Fibroblast of villous mesenchyme (primary cell): ENCODE results near the gene ASB16. TPM values are rescaled to one million over a fixed set of nuclear protein-coding genes. Genes with fewer than 3 reads are reported as not detected.
"Not testable (repeated sequence)": the region's sequence is repeated elsewhere in the genome, so short reads cannot be mapped to it uniquely, and the experiment has no call there.

ENCODE experiments used
- DNase-seq: peaks from one replicate; pipeline ENCODE4 v3.0.0-alpha.2; 2010; ENCODE audit warnings: low read depth
- H3K4me3 ChIP-seq: 2 replicates; pipeline ENCODE4 v1.5.1; 2011; ENCODE audit warnings: low read depth, mild to moderate bottlenecking, low read length
- CTCF ChIP-seq: IDR thresholded peaks from 2 replicates; pipeline ENCODE4 v1.5.1; 2012; ENCODE audit warnings: low read depth, mild to moderate bottlenecking, low read length; ENCODE audit not compliant: insufficient read depth
- total RNA-seq: library from RNA; depleted of rRNA; stranded (reverse); fragments of >200 nt; gene quantifications from 2 replicates; pipeline ENCODE4 v1.2.3, GENCODE V29; 2012

The ASB16 gene
- total RNA-seq, 1 donor = not detected

GRCh38 chr17:44124118-44124438 is 46.4 kb upstream of the ASB16 start:
- H3K4me3 ChIP-seq = peak overlapping the region; percentile 74
- no peak for TF ChIP-seq CTCF
- no peak for DNase-seq

- no peak for DNase-seq
- no peak for TF ChIP-seq CTCF
- H3K4me3 ChIP-seq = no peak overlapping the region
Observed at GRCh38 chr17:44128383-44128782, 42.1 kb upstream of the ASB16 start.

GRCh38 chr17:44130693-44131349 is 39.7 kb upstream of the ASB16 start:
- peak; percentile 39 for DNase-seq
- no peak for TF ChIP-seq CTCF
- H3K4me3 ChIP-seq = no peak overlapping the region

- not testable (repeated sequence) for DNase-seq, H3K4me3 ChIP-seq
Observed at GRCh38 chr17:44131372-44131771, 39.1 kb upstream of the ASB16 start.

GRCh38 chr17:44132275-44132821 is 38.2 kb upstream of the ASB16 start:
- no peak for TF ChIP-seq CTCF
- no peak overlapping the region for H3K4me3 ChIP-seq
- DNase-seq = peak; percentile 14

- no peak for TF ChIP-seq CTCF
- no peak for DNase-seq
- no peak overlapping the region for H3K4me3 ChIP-seq
Observed at GRCh38 chr17:44133918-44134476, 36.5 kb upstream of the ASB16 start.

- DNase-seq = no peak
- no peak for TF ChIP-seq CTCF
- no peak overlapping the region for H3K4me3 ChIP-seq
Observed at GRCh38 chr17:44134752-44135568, 35.5 kb upstream of the ASB16 start.
